Limb (tissue), 2 donors: ENCODE data around the gene JAKMIP2.
A peak's percentile ranks its signal among the peaks of the same experiment; 100 is the strongest.
"Not testable (repeated sequence)": the region's sequence is repeated elsewhere in the genome, so short reads cannot be mapped to it uniquely, and the experiment has no call there.

Experiments used
- DNase-seq, 2 donors: peaks; one replicate each; pipeline ENCODE4 v3.0.0-alpha.2; 2016; ENCODE audit errors: extremely low spot score in 2 of 2

JAKMIP2 gene

GRCh38 chr5:147782110-147783028, at the start of gene JAKMIP2:
Gene JAKMIP2, minus strand, starts transcription at chr5:147782728. Its CDS starts 110,922 bp downstream, at chr5:147671806.
- DNase-seq, result peak; percentile 94 to 97

- DNase-seq, result no peak
These were observed 48.9 kb upstream of the JAKMIP2 start, which contains the start of gene SPINK1 for GRCh38 chr5:147831465-147831864. Gene SPINK1, minus strand, starts transcription at chr5:147831671. Its CDS starts 94 bp downstream, at chr5:147831577.

GRCh38 chr5:147830035-147830434, 47.5 kb upstream of the JAKMIP2 start:
- DNase-seq, result no peak

GRCh38 chr5:147827017-147827416, 44.5 kb upstream of the JAKMIP2 start:
- DNase-seq, result not testable (repeated sequence)

GRCh38 chr5:147826361-147826760, 43.8 kb upstream of the JAKMIP2 start:
- DNase-seq, result peak in 1 of 2 donors; percentile 21

GRCh38 chr5:147822686-147823491, 40.4 kb upstream of the JAKMIP2 start:
- DNase-seq, result peak; percentile 46 to 76

- DNase-seq, result not testable (repeated sequence)
These were observed 39.7 kb upstream of the JAKMIP2 start for GRCh38 chr5:147822222-147822621.

GRCh38 chr5:147821766-147822165, 39.2 kb upstream of the JAKMIP2 start:
- no peak for DNase-seq

GRCh38 chr5:147819261-147819770, 36.8 kb upstream of the JAKMIP2 start:
- DNase-seq, result no peak

GRCh38 chr5:147818290-147818689, 35.8 kb upstream of the JAKMIP2 start:
- no peak for DNase-seq

GRCh38 chr5:147813696-147814095, 31.2 kb upstream of the JAKMIP2 start:
- DNase-seq, result no peak

GRCh38 chr5:147809830-147810666, 27.5 kb upstream of the JAKMIP2 start:
- DNase-seq, result no peak

GRCh38 chr5:147805030-147805454, 22.5 kb upstream of the JAKMIP2 start:
- DNase-seq, result no peak

GRCh38 chr5:147804334-147804733, 21.8 kb upstream of the JAKMIP2 start:
- no peak for DNase-seq

GRCh38 chr5:147803926-147804325, 21.4 kb upstream of the JAKMIP2 start:
- no peak for DNase-seq

- not testable (repeated sequence) for DNase-seq
These were observed 20.6 kb upstream of the JAKMIP2 start for GRCh38 chr5:147803161-147803560.

GRCh38 chr5:147801461-147801860, 18.9 kb upstream of the JAKMIP2 start:
- DNase-seq, result no peak

GRCh38 chr5:147800491-147800890, 18.0 kb upstream of the JAKMIP2 start:
- DNase-seq, result no peak

GRCh38 chr5:147796556-147797308, 14.2 kb upstream of the JAKMIP2 start:
- no peak for DNase-seq

- DNase-seq, result no peak
These were observed 8.7 kb upstream of the JAKMIP2 start for GRCh38 chr5:147791181-147791580.
